ENCODE measurements around the gene CGRRF1.

CGRRF1 gene

GRCh38 chr14:54548491-54548890 lies 38.8 kb downstream of the CGRRF1 start:
- DNase-seq (ENCODE audit: low read depth): no peak

DNA sequence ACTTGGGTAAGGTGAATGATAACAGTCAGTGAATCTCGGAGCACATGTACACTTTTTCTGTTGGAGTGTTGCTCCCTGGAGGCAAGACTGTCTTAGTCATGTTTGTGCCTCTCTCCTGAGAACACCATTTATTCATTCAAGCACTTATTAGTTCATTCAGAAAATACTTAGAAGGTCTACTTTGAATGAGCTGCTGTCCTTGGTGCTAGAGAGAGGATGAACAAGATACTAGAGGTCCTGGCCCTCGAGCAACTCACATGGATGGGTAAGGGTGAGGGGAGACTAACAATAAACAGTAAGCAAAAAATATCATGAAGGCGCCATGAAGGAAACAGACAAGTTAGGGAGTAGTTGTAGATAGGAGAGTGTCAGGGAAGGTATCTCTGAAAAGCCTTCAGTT lies 40.2 kb downstream of the CGRRF1 start:
- DNase-seq (ENCODE audit: low read depth): no peak

- no peak for DNase-seq (ENCODE audit: low read depth)
These were observed 40.8 kb downstream of the CGRRF1 start for GRCh38 chr14:54550514-54550913.

DNA sequence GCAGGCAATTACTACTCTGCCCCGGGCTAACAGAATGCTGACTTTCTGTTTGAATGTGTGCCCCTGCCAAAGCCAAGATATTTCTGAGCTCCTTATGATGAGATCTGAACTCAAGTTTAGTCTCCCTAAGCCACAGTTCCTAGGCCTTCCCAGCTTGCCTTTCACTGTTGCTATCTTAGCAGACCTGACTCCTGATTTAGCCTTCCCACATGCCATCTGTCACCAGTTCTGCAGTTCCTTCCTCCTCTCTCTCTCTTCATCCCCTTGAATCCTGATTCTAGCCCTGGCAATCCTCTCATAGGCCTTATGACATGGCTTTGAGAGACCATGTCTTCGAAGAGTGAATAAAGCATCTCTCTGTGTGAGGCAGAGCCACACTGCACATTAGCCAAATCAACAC lies 44.7 kb downstream of the CGRRF1 start:
- DNase-seq (ENCODE audit: low read depth): no peak

GRCh38 chr14:54555651-54556050 lies 45.9 kb downstream of the CGRRF1 start:
- DNase-seq (ENCODE audit: low read depth): no peak

GRCh38 chr14:54556535-54556934 lies 46.8 kb downstream of the CGRRF1 start:
- no peak for DNase-seq (ENCODE audit: low read depth)

- no peak for DNase-seq (ENCODE audit: low read depth)
These were observed 52.6 kb downstream of the CGRRF1 start for GRCh38 chr14:54562334-54562733.

GRCh38 chr14:54564071-54564867 lies 54.6 kb downstream of the CGRRF1 start:
- DNase-seq (ENCODE audit: low read depth): no peak

DNA sequence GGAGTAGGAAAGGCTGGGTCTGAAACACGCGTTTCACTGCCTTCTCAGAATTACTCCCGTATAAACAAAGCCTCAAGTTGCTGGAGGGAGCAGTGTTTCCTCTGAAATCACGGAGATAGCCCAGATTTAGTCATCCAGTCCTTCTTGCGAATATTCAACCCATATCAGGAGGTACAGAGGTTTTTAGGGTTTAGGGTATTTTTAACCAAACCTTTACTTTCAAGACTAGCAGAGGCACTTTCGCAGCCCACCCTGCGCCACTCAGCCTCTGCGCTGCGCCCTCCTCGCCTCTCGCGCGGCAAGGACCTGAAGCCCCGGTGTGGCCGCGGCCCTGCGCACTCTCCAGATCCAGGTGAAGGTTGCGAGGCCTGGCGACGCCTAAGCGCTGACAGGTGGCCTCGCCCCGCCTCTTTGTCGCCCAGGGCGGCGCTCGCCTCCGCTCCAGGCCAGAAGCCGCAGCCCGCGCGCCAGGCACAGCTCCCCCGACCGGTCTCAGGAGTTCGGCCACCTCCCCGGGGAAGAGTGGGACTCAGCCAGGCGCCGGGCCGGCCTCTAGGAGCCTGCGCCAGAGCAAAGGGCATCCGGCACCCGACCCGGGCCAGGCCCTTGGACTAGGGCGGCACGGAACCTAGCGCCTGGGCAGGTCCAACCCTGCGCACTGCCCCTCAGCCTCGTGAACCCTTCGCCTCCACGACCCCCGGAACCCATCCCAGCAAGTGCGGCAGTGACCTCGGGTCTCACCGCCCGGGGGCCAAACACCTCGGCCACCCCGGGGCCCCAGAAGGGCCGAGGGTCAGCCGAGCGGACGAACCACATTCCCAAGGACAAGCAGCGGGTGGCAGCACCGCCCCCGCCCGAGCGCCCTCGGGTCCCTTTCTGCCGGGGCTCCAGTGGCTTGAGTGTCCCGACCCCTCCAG lies 55.4 kb downstream of the CGRRF1 start:
- DNase-seq (ENCODE audit: low read depth): peak; percentile 65

GRCh38 chr14:54565785-54566409 lies 56.2 kb downstream of the CGRRF1 start:
- peak; percentile 66 for DNase-seq (ENCODE audit: low read depth)

- peak; percentile 51 for DNase-seq (ENCODE audit: low read depth)
These were observed 56.9 kb downstream of the CGRRF1 start, which contains the start of gene SAMD4A for GRCh38 chr14:54566410-54567223. TSS of gene SAMD4A (plus strand) at chr14:54567128. CDS start at chr14:54567917, 789 bp downstream.

GRCh38 chr14:54567224-54567638 lies 57.5 kb downstream of the CGRRF1 start:
- DNase-seq (ENCODE audit: low read depth): no peak

GRCh38 chr14:54567639-54568561 lies 58.2 kb downstream of the CGRRF1 start:
- DNase-seq (ENCODE audit: low read depth): peak; percentile 33

- no peak for DNase-seq (ENCODE audit: low read depth)
These were observed 59.3 kb downstream of the CGRRF1 start for GRCh38 chr14:54568821-54569595.

GRCh38 chr14:54570047-54570446 lies 60.3 kb downstream of the CGRRF1 start:
- DNase-seq (ENCODE audit: low read depth): no peak

DNA sequence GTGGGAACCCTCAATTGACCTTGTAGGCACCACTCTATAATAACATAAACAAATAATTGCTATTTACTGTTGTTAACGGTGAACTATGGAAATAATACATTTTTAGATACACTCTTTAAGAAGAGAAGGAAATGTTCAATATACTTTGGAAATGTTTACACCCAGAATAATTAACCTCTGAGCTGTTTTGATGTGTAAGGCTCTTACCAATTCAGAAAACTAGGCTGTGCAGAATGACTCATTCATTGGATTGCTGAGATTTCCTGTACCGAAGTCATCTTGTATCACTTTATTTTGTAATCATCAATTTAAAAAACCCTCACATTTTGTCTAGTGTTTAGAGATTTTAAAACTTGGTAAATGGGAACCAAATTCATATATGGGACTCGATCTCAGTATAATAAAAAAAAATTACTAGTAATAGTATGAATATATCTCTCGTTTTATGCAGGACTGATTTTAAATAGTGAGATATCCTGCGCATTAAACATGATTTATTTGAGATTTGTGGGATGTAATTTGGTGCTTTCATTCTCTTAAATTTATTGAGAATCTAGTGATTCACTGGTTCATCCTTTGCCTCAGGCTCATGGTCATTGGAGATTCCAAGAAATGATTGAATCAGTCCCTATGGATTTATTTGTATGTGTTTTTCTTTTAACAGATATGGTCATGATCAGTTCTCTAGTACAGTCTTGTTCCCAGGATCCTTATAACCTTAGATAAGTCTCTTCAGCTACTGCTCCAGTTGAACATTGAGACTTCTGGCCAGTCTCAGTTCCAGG lies 61.1 kb downstream of the CGRRF1 start:
- no peak for DNase-seq (ENCODE audit: low read depth)

GRCh38 chr14:54572316-54572715 lies 62.6 kb downstream of the CGRRF1 start:
- DNase-seq (ENCODE audit: low read depth): no peak

- DNase-seq (ENCODE audit: low read depth): no peak
These were observed 64.8 kb downstream of the CGRRF1 start for GRCh38 chr14:54574528-54574927.

- no peak for DNase-seq (ENCODE audit: low read depth)
These were observed 67.8 kb downstream of the CGRRF1 start for GRCh38 chr14:54577494-54577893.
